Measurements from ENCODE around the gene APOBEC3B. TPM values are rescaled to one million over a fixed set of nuclear protein-coding genes. Genes with fewer than 3 reads are reported as not detected.
"Not testable (repeated sequence)": the region's sequence is repeated elsewhere in the genome, so short reads cannot be mapped to it uniquely, and the experiment has no call there.

Gene APOBEC3B
- total and polyA plus RNA-seq, 2 experiments from 2014 or later: 4.1 to 10.6 TPM

DNA sequence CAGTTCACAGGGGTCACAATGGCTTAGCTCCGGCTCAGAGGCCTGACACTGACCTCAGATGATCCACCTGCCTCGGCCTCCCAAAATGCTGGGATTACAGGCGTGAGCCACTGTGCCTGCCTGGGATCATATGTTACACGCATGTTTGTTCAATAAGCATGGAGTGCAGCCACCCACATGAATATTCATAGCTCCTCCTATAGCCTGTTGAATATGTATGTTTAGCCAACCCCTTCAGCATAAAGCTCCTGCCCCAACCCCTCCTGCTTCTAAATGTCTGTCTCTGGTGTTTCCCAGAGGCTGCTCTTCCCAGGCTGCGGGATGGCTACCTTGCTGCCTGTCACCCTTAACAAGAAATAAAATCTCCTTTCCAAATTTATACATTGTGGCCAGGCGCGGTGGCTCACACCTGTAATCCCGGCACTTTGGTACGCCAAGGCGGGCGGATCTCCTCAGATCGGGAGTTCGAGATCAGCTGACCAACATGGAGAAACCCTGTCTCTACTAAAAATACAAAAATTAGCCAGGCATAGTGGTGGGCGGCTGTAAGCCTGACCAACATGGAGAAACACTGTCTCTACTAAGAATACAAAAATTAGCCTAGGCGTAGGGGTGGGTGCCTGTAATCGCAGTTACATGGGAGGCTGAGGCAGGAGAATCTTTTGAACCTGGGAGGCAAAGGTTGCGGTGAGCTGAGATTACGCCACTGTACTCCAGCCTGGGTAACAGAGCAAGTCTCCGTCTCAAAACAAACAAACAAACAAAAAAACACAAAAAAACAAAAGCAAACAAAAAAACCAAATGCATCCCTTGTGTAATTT is 57.4 kb downstream of the APOBEC3B start:
- H3K9me2 ChIP-seq (ENCODE audit: insufficient read depth): no peaks in the 10 kb centered on the region
- 0 out of 2 replicates have a peak, but pooled peaks cover 5% of the 10 kb centered on the region for H3K4me1 ChIP-seq (ENCODE audit: insufficient read depth)
- no peaks in the 10 kb centered on the region for H4K20me1 ChIP-seq (ENCODE audit: insufficient read depth)
- peak overlapping the region; percentile 84; the same call in 1 of the 2 replicates for H3K9ac ChIP-seq
- peak overlapping the region; percentile 87; the same call in 1 of the 2 replicates for H3K4me3 ChIP-seq
- WGBS, 2 experiments (ENCODE audit: low coverage in 1 of 2, low lambda C conversion rate in 2 of 2, missing lambda C conversion rate in 2 of 2): 95% methylated on average over 19 of the region's 19 CpGs
- DNase-seq: no peak
- in situ Hi-C loops (cut with MboI): no loop called here
- H3K27ac ChIP-seq: no peak overlapping the region
- no peaks in the 10 kb centered on the region for H3F3A ChIP-seq (ENCODE audit: insufficient read depth)
- H3K36me3 ChIP-seq (ENCODE audit: low read depth): no peaks in the 10 kb centered on the region
- peak overlapping the region; percentile 94 for H3K4me2 ChIP-seq (ENCODE audit: unreplicated experiment)
- no peaks in the 10 kb centered on the region for H3K9me3 ChIP-seq (ENCODE audit: low read depth)
- H3K79me2 ChIP-seq (ENCODE audit: insufficient read depth): no peaks in the 10 kb centered on the region
- H3K27me3 ChIP-seq (replicated peaks; ENCODE audit: insufficient read depth): no peaks in the 10 kb centered on the region
- H2AFZ ChIP-seq: peak overlapping the region; percentile 94
- TF ChIP-seq EZH2 (IDR thresholded peaks at IDR 0.05; ENCODE audit: insufficient read depth, poor library complexity, severe bottlenecking) (no peak), EZH2phosphoT487 (IDR thresholded peaks at IDR 0.05; ENCODE audit: insufficient read depth, low read depth) (no peak)

DNA sequence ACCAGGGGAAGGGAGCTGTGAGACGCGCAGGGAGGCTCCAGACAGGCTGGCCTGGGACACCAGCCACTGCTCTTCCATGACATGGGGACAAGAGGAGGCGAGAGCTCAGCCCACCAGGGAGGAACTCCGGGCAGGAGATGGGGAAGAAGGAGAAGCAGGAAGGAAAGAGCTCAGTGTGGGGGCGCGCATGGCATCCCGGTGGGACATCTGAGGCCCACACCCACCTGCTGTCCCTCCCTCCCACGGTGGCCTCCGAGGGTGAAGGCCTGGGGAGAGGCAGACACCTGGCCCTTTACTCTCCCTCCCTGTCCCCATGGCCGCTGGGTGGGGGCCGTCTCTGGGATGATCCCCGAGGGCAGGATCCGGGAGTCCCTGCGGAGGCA is 58.0 kb downstream of the APOBEC3B start:
- H3F3A ChIP-seq (ENCODE audit: insufficient read depth); H3K36me3 ChIP-seq (ENCODE audit: low read depth); H4K20me1 ChIP-seq (ENCODE audit: insufficient read depth); DNase-seq; H3K27ac ChIP-seq; H3K79me2 ChIP-seq (ENCODE audit: insufficient read depth); in situ Hi-C loops (cut with MboI); H3K27me3 ChIP-seq (replicated peaks; ENCODE audit: insufficient read depth); H3K9me3 ChIP-seq (ENCODE audit: low read depth); H3K4me1 ChIP-seq (ENCODE audit: insufficient read depth); H3K9me2 ChIP-seq (ENCODE audit: insufficient read depth): not testable (repeated sequence)
- Histone ChIP-seq H3K4me2 (ENCODE audit: unreplicated experiment) (peak overlapping the region; percentile 94), H3K9ac (peak overlapping the region; percentile 84), H3K4me3 (peak overlapping the region; percentile 87), H2AFZ (peak overlapping the region; percentile 94)
- 10 to 13% methylated on average over 9 to 13 of the region's 14 CpGs for WGBS, 2 experiments (ENCODE audit: low coverage in 1 of 2, low lambda C conversion rate in 2 of 2, missing lambda C conversion rate in 2 of 2)

DNA sequence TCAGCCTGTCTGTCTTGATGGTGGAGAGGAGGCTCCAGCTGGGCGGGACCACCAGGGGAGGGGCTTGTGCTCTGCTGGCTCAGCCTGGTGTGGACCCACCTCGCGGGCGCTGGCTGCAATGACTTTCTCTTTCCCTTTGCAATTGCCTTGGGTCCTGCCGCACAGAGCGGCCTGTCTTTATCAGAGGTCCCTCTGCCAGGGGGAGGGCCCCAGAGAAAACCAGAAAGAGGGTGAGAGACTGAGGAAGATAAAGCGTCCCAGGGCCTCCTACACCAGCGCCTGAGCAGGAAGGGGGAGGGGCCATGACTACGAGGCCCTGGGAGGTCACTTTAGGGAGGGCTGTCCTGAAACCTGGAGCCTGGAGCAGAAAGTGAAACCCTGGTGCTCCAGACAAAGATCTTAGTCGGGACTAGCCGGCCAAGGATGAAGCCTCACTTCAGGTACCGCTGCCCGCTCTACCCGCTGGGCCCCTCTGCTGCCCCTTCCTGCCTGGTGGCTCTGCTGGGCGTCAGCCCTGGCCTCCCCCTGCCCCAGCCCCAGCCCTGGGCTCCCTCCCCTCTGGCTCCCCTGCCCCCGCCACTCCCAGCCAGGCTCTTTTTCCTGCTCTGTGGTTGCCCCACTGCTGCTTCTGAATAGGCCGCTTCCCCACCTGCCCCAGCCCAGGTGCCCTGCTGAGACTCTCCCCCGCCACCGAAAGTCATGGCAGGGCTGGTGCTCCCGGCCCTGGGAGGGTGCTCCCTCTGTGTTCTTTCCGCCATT is 58.6 kb downstream of the APOBEC3B start, which contains the start of gene APOBEC3F:
TSS of gene APOBEC3F (plus strand) at position 327 of the 759 bp plus-strand sequence. CDS start at position 424, 97 bp downstream.
- H3F3A ChIP-seq (ENCODE audit: insufficient read depth); H3K36me3 ChIP-seq (ENCODE audit: low read depth); H3K27me3 ChIP-seq (replicated peaks; ENCODE audit: insufficient read depth); H3K4me1 ChIP-seq (ENCODE audit: insufficient read depth); in situ Hi-C loops (cut with MboI); H4K20me1 ChIP-seq (ENCODE audit: insufficient read depth); H3K9me3 ChIP-seq (ENCODE audit: low read depth); H3K79me2 ChIP-seq (ENCODE audit: insufficient read depth); H3K9me2 ChIP-seq (ENCODE audit: insufficient read depth): not testable (repeated sequence)
- peak within 1 kb of the TSS; percentile 94 for H2AFZ ChIP-seq
- peak within 1 kb of the TSS; percentile 44; the same call in 1 of the 2 replicates for H3K27ac ChIP-seq
- WGBS, 2 experiments (ENCODE audit: low coverage in 1 of 2, low lambda C conversion rate in 2 of 2, missing lambda C conversion rate in 2 of 2): 1% methylated on average over 16 to 21 of the region's 21 CpGs
- peak within 1 kb of the TSS; percentile 84 for H3K9ac ChIP-seq
- H3K4me2 ChIP-seq (ENCODE audit: unreplicated experiment): peak within 1 kb of the TSS; percentile 94
- DNase-seq: peak; percentile 63
- H3K4me3 ChIP-seq: peak within 1 kb of the TSS; percentile 87

DNA sequence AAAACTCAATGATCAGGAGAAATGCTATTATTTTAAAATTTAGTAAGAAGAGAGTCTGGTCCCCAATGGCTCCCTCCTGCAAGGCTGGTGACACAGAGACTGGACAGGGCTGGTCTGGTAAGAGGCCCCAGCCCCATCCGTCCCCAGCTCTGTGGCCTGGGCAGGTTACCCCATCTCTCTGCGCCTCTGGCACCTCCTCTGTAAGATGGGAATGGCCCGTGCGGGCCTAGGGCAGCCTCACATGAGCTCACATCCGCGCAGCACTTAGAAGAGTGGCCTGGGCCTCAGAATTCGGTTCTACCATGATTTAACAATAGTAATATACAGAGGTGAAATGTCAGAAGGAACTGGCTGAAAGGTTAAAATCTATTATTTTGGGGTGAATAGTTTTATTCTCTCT is 59.8 kb downstream of the APOBEC3B start:
- Histone ChIP-seq H3K4me1 (ENCODE audit: insufficient read depth) (0 out of 2 replicates have a peak, but pooled peaks cover 5% of the 10 kb centered on the region), H3K9me3 (ENCODE audit: low read depth) (no peaks in the 10 kb centered on the region), H3K36me3 (ENCODE audit: low read depth) (no peaks in the 10 kb centered on the region), H3K9me2 (ENCODE audit: insufficient read depth) (no peaks in the 10 kb centered on the region), H3K79me2 (ENCODE audit: insufficient read depth) (no peaks in the 10 kb centered on the region), H3F3A (ENCODE audit: insufficient read depth) (no peaks in the 10 kb centered on the region), H3K4me3 (peak overlapping the region; percentile 87; the same call in 1 of the 2 replicates), H4K20me1 (ENCODE audit: insufficient read depth) (no peaks in the 10 kb centered on the region), H3K27me3 (replicated peaks; ENCODE audit: insufficient read depth) (no peaks in the 10 kb centered on the region), H3K9ac (no peak overlapping the region), H3K4me2 (ENCODE audit: unreplicated experiment) (peak overlapping the region; percentile 94), H2AFZ (no peak overlapping the region), H3K27ac (no peak overlapping the region)
- 95 to 96% methylated on average over 7 of the region's 7 CpGs for WGBS, 2 experiments (ENCODE audit: low coverage in 1 of 2, low lambda C conversion rate in 2 of 2, missing lambda C conversion rate in 2 of 2)
- TF ChIP-seq EZH2phosphoT487 (IDR thresholded peaks at IDR 0.05; ENCODE audit: insufficient read depth, low read depth) (no peak), EZH2 (IDR thresholded peaks at IDR 0.05; ENCODE audit: insufficient read depth, poor library complexity, severe bottlenecking) (no peak)
- in situ Hi-C loops (cut with MboI): no loop called here
- DNase-seq: no peak

Other genes starting within 250 kb of the APOBEC3B start
- 142 and 146 TPM in 2 replicates for gene SUN2, start 226.3 kb upstream of the APOBEC3B start, total RNA-seq (2014; rRNA removed; shearing (Covaris generic))
- gene SUN2, start 226.3 kb upstream of the APOBEC3B start, polyA plus RNA-seq (2016; fragmentation: Nextera tagmentation; extraction: Ambion mirVana): 47.9 and 51.2 TPM in 2 replicates
- 11.6 and 18.9 TPM in 2 replicates for gene DNAL4, start 188.2 kb upstream of the APOBEC3B start, total RNA-seq (2014; rRNA removed; shearing (Covaris generic))
- gene DNAL4, start 188.2 kb upstream of the APOBEC3B start, polyA plus RNA-seq (2016; fragmentation: Nextera tagmentation; extraction: Ambion mirVana): 14.2 and 16.7 TPM in 2 replicates
- 2.7 and 4.2 TPM in 2 replicates for gene NPTXR, start 138.3 kb upstream of the APOBEC3B start, total RNA-seq (2014; rRNA removed; shearing (Covaris generic))
- 0.99 TPM in 2 replicates for gene NPTXR, start 138.3 kb upstream of the APOBEC3B start, polyA plus RNA-seq (2016; fragmentation: Nextera tagmentation; extraction: Ambion mirVana)
- 52.1 and 52.7 TPM in 2 replicates for gene CBX6, start 110.1 kb upstream of the APOBEC3B start, total RNA-seq (2014; rRNA removed; shearing (Covaris generic))
- gene CBX6, start 110.1 kb upstream of the APOBEC3B start, polyA plus RNA-seq (2016; fragmentation: Nextera tagmentation; extraction: Ambion mirVana): 51.9 and 55.8 TPM in 2 replicates
- not detected in 2 replicates for gene APOBEC3A, start 24.7 kb upstream of the APOBEC3B start, total RNA-seq (2014; rRNA removed; shearing (Covaris generic))
- gene APOBEC3A, start 24.7 kb upstream of the APOBEC3B start, polyA plus RNA-seq (2016; fragmentation: Nextera tagmentation; extraction: Ambion mirVana): not detected in 2 replicates
- 6.6 and 7.6 TPM in 2 replicates for gene APOBEC3C, start 31.9 kb downstream of the APOBEC3B start, total RNA-seq (2014; rRNA removed; shearing (Covaris generic))
- 104 and 111 TPM in 2 replicates for gene APOBEC3C, start 31.9 kb downstream of the APOBEC3B start, polyA plus RNA-seq (2016; fragmentation: Nextera tagmentation; extraction: Ambion mirVana)
- 0.13 and 1.3 TPM in 2 replicates for gene APOBEC3D, start 38.8 kb downstream of the APOBEC3B start, total RNA-seq (2014; rRNA removed; shearing (Covaris generic))
- 0.98 and 1.0 TPM in 2 replicates for gene APOBEC3D, start 38.8 kb downstream of the APOBEC3B start, polyA plus RNA-seq (2016; fragmentation: Nextera tagmentation; extraction: Ambion mirVana)
- 0.51 and 10.1 TPM in 2 replicates for gene APOBEC3F, start 58.5 kb downstream of the APOBEC3B start, total RNA-seq (2014; rRNA removed; shearing (Covaris generic))
- gene APOBEC3F, start 58.5 kb downstream of the APOBEC3B start, polyA plus RNA-seq (2016; fragmentation: Nextera tagmentation; extraction: Ambion mirVana): 6.2 and 7.3 TPM in 2 replicates
- gene APOBEC3G, start 94.9 kb downstream of the APOBEC3B start, total RNA-seq (2014; rRNA removed; shearing (Covaris generic)): 5.1 and 7.5 TPM in 2 replicates
- gene APOBEC3G, start 94.9 kb downstream of the APOBEC3B start, polyA plus RNA-seq (2016; fragmentation: Nextera tagmentation; extraction: Ambion mirVana): 5.2 and 5.4 TPM in 2 replicates
- gene APOBEC3H, start 114.9 kb downstream of the APOBEC3B start, total RNA-seq (2014; rRNA removed; shearing (Covaris generic)): not detected in 2 replicates
- not detected in 2 replicates for gene APOBEC3H, start 114.9 kb downstream of the APOBEC3B start, polyA plus RNA-seq (2016; fragmentation: Nextera tagmentation; extraction: Ambion mirVana)
- gene CBX7, start 170.3 kb downstream of the APOBEC3B start, total RNA-seq (2014; rRNA removed; shearing (Covaris generic)): 3.8 and 10.4 TPM in 2 replicates
- gene CBX7, start 170.3 kb downstream of the APOBEC3B start, polyA plus RNA-seq (2016; fragmentation: Nextera tagmentation; extraction: Ambion mirVana): 2.5 and 2.9 TPM in 2 replicates

Measured in GM23248 (cell line).